HepG2 (cell line): ENCODE measurements around the gene METTL25.

ENCODE experiments used
- RBM22 ChIP-seq: fragments of 200-400 bp; formaldehyde crosslinking; optimal IDR thresholded peaks from 2 replicates; pipeline ENCODE3; 2017; ENCODE audit warnings: mild to moderate bottlenecking, low read length, moderate library complexity
- ZNF44 ChIP-seq: sonication (generic); formaldehyde crosslinking; IDR thresholded peaks from 2 replicates; pipeline ENCODE4 v1.5.1; 2020; ENCODE audit warnings: mild to moderate bottlenecking, missing genetic modification reagents

- TF ChIP-seq RBM22 = no peak
- TF ChIP-seq ZNF44 (CRISPR knock-in tag) = no peak
These were observed 31.3 kb upstream of the METTL25 start for GRCh38 chr12:82326905-82327503.
